ENCODE results near the gene KRT17.
"Not testable (repeated sequence)": the region's sequence is repeated elsewhere in the genome, so short reads cannot be mapped to it uniquely, and the experiment has no call there.

KRT17 gene

DNA sequence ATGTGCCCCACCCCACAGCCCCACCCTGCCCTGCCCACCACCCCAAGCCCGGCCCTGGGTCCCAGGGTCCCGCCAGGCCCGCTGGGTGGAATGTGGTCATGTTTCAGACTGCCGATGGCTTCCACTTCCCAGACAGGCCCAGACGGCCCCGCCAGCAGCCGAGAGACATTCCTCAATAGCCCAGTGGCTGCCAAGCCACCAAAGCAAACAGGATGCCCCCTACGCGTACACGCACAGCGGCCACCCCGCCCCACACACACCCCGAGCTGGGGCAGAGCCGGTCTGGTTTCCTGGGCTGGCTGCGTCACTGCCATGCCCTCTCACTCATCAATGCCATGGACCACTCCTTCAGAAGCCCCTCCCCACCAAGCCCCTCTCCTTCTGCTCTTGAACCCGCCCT lies 1.2 kb upstream of the KRT17 start:
- H3K4me3 ChIP-seq (ENCODE audit: low read length) = no peak overlapping the region
- DNase-seq (ENCODE audit: low read depth) = peak; percentile 97
- TF ChIP-seq, protein P1, sequence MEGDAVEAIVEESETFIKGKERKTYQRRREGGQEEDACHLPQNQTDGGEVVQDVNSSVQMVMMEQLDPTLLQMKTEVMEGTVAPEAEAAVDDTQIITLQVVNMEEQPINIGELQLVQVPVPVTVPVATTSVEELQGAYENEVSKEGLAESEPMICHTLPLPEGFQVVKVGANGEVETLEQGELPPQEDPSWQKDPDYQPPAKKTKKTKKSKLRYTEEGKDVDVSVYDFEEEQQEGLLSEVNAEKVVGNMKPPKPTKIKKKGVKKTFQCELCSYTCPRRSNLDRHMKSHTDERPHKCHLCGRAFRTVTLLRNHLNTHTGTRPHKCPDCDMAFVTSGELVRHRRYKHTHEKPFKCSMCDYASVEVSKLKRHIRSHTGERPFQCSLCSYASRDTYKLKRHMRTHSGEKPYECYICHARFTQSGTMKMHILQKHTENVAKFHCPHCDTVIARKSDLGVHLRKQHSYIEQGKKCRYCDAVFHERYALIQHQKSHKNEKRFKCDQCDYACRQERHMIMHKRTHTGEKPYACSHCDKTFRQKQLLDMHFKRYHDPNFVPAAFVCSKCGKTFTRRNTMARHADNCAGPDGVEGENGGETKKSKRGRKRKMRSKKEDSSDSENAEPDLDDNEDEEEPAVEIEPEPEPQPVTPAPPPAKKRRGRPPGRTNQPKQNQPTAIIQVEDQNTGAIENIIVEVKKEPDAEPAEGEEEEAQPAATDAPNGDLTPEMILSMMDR (IDR thresholded peaks at IDR 0.05; ENCODE audit: insufficient read depth, low read depth, low read length, missing control alignments) = no peak

DNA sequence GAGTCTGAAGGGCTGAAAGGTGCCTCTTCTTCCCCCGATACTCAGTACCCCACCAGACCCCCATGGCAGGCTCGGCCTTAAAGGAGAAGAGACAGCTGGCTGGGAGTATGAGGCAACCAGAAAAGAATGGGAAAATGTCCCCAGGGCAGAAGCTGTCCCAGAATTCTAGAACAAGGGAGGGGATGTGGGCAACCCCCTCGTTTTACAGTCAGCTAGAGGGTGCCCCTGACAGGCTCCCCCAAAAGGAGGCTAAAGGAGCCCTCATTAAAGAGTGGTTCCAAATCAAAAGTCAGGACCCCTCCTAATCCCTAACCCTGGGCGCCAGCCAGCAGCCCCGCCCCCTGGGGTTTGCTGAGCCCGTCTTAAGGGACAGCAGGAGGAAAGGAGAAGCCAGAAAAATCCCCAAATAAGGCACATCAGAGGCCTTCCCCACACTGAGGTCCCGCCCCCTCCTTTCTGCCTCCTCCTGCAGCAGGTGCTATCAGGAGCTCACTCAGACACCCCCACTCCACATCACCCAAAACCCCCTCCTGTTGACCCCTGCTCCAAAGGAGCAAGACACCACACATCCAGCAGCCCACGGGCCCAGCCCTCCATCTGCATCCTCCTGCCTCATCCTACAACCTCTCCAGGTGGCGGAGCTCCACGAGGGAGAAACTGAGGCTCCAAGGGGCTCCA lies 1.1 kb downstream of the KRT17 start:
- peak overlapping the region; percentile 66 for H3K4me3 ChIP-seq (ENCODE audit: low read length)
- DNase-seq (ENCODE audit: low read depth) = peak; percentile 23

DNA sequence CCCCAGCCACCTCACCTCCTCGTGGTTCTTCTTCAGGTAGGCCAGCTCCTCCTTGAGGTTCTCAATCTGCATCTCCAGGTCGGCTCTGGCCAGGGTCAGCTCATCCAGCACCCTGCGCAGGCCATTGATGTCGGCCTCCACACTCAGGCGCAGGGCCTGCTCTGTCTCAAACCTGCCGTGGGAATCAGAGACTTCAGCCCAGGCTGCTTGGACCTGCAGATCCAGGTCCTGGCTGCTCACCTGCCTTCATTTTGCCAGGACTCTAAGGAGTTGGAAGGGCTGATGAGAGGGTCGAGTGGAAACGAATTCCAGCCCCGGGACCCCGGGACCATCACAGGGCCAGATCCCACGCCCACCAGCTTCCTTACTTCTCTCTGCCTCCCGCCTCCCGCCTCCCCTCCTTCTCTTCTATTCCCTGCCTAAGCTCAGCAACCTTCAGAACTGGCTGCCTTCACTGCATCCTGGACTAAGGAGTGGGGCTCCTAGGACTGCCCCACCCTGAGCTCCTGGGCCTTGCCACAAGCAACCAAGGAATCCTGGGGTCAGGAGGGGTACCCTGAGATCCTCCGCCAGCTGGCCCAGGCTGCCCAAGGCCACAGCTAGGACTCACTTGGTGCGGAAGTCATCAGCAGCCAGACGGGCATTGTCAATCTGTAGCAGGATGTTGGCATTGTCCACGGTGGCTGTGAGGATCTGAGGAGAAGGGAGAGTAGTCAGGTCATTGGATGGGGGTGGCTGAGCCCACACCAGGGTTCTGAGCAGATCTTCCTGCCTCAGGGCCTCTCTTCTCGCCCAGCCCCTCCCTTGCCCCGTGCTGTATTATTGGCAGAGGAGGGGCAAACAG lies 1.8 kb downstream of the KRT17 start:
- H3K4me3 ChIP-seq (ENCODE audit: low read length) = peak overlapping the region; percentile 66
- peak; percentile 60 for DNase-seq (ENCODE audit: low read depth)

DNA sequence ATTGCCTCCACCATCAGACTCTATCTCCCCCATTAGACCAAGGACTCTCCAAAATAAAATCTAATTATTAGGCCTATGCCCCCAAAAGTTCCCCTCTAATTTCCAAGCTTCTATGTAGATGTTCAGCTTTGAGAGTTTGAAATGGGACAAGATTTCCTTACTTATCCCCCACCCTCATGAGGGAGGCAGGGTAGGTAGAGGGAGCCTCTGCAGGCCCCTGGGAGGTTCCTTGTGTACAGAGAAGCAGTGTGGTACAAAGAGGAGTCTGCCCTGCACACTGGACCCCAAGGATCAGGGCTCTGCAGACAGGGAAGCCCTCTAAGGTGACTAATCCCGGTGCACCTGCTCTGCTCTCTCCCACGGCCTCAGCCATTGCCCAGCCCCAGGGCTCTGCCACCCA lies 2.5 kb downstream of the KRT17 start:
- peak overlapping the region; percentile 66 for H3K4me3 ChIP-seq (ENCODE audit: low read length)
- TF ChIP-seq, protein P1 (IDR thresholded peaks at IDR 0.05; ENCODE audit: insufficient read depth, low read depth, low read length, missing control alignments) = no peak
- peak; percentile 78 for DNase-seq (ENCODE audit: low read depth)

DNA sequence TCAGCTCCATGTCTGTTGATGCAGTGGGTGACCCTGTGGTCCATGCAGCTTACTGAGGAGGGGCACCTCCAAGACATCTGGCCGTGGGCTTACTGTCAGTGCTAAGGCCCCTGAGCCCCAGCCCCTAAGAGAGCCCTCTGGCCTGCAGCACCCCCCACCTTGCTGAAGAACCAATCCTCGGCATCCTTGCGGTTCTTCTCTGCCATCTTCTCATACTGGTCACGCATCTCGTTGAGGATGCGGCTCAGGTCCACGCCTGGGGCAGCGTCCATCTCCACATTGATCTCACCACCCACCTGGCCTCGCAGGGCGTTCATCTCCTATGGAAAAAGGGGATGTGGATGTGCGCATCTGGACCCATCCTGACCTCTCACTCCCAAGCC lies 2.9 kb downstream of the KRT17 start:
- peak; percentile 93 for DNase-seq (ENCODE audit: low read depth)
- H3K4me3 ChIP-seq (ENCODE audit: low read length) = peak overlapping the region; percentile 66

DNA sequence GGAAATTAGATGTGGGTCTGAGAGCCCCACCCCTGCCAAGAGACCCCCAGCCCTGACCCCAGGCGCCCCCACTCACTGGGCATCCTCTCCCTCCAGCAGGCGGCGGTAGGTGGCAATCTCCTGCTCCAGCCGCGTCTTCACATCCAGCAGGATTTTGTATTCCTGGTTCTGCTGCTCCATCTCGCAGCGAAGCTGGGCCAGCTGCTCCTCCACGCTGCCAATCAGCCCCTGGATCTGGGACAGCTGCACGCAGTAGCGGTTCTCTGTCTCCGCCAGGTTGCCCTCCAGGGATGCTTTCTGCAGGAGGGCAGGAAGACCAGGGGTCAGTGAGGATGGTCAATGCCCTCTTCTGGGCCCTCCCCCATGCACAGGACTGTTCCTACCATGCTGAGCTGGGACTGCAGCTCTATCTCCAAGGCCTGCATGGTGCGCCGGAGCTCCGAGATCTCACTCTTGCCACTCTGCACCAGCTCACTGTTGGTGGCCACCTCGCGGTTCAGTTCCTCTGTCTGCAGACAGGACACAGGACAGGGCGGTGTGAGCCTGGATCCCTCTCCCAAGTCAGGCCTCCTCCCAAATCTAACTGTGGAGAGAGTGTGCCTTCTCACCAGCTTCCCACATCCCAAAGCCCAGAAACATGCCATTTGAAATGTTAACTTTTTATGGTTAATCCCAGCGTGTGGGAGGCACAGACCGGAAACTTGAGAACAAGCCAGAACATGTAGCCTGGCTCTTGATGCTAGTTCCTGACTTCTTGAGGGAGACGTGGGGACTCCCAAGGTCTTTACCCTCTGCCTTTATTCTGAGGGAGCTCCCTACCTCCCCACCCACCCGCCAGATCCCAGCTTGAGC lies 3.6 kb downstream of the KRT17 start:
- TF ChIP-seq, protein P1 (IDR thresholded peaks at IDR 0.05; ENCODE audit: insufficient read depth, low read depth, low read length, missing control alignments) = peak; percentile 36
- peak; percentile 93 for DNase-seq (ENCODE audit: low read depth)
- peak overlapping the region; percentile 66 for H3K4me3 ChIP-seq (ENCODE audit: low read length)

DNA sequence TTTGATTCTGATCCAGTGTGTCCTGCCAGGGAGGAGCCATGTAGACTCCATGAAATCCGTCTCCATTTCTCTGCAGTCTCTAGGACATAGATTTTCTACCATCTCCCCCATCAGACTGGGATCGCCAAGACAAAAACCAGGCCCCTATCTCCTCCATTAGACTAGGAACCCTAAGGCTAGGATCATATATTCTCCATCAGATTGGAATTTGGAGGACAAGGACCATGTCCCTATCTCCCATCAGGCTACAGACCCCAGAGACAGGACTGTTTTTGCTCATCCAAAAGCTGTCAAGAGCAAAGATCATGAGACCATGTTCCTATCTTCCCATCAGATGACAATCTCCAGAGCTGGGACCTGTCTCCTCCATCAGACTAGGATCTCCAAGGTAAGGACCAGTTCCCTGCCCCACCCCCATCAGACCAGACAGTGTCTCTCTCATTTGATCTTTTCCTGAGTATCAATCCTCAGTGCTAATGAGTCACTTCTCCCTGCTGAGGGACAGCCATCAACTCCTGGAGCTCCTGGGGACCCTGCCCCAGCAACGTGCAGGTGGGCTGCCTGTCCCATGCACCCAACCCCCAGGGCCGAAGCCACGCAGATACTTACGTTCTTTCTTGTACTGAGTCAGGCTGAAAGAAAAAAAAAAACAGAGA lies 4.3 kb downstream of the KRT17 start:
- DNase-seq (ENCODE audit: low read depth) = peak; percentile 95
- not testable (repeated sequence) for H3K4me3 ChIP-seq (ENCODE audit: low read length)

DNA sequence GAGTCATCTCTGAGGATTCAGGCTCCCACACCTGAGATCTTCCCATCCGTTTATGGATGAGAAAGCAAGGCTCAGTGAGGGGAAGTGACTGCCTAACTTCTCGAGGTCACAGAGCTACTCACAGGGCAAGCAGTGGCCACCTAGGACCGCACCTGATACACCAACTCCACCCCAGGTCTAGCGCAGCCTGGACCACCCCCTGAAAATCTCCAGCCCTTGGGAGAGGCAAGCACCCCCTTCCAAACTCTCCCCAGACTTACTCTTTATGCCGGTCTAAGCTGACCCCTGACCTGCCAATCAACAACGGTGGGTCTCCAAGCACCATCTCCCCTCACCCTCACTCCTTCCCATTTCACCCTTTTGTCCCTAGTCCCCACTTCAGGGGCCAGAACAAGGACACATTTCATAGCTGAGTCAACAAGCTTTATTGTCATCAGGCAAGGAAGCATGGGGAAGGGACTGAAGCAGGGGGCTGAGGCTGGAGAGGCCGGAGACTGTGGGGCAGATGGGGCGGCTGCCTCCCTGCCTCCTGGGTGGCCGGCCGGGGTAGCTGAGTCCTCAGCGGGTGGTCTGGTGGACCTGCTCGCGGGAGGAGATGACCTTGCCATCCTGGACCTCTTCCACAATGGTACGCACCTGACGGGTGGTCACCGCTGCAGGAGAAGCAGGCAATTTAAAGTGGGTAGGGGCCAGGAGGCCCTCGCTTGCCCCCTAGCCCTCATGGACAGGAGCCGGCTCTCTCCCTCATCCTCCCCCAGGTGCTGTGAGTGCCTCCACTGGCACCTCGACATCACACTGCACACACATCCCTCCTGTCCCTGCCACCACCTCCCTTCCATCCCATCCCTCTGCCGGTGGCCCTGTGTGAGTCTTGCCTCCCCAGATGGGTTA lies 5.1 kb downstream of the KRT17 start:
- no peak overlapping the region for H3K4me3 ChIP-seq (ENCODE audit: low read length)
- DNase-seq (ENCODE audit: low read depth) = peak; percentile 97
- TF ChIP-seq, protein P1 (IDR thresholded peaks at IDR 0.05; ENCODE audit: insufficient read depth, low read depth, low read length, missing control alignments) = no peak
